ENCODE results near the gene NUDT3.

DNA sequence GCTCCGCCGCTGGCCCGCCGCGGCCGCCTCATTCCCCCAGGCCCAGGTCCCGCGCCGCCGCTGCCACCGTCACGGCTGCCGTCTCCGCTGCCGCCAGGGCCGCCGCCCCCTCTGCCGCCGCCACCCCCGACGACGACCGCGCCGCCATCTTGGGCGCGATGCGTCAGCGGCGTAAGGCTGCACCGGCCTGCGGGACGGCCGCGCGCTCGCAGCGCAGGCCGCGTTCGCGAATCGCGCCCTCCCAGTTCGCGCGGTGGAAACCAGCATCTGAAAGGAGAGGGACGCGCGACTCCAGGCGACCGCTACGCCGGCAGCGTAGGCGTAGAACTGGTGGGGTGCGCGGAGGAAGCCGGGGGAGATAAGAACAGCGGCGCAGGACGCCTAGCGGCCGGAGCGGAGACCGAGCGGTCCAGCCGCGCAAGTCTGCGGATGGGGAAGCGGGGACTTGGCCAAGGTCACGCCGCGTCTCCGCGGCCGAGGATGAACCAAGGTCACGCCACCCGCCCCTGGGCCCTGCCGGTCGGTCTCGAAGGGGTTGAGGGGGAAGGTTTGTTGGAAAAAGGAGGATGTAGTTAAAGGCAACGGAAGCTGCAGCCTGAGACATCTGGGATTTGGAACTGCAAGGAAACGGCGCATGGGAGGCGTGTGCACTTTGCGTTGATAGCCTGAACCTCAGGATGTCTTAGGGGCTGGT is at the start of gene NUDT3:
- no peak for TF ChIP-seq CEBPB (IDR thresholded peaks at IDR 0.05; ENCODE audit: low read depth)
- TF ChIP-seq EZH2 (IDR thresholded peaks at IDR 0.05), result no peak
- peak; percentile 68 for TF ChIP-seq POLR2A (IDR thresholded peaks at IDR 0.05; ENCODE audit: borderline replicate concordance, extremely low read depth, insufficient read depth, insufficient read length)
- TF ChIP-seq SIN3A (IDR thresholded peaks at IDR 0.05; ENCODE audit: low read depth), result peak; percentile 65; the same call in 1 of the 2 replicates
- peak; percentile 94 for TF ChIP-seq YY1 (IDR thresholded peaks at IDR 0.05; ENCODE audit: extremely low read depth, insufficient replicate concordance, low read depth, low read length)
- TF ChIP-seq, protein P1, sequence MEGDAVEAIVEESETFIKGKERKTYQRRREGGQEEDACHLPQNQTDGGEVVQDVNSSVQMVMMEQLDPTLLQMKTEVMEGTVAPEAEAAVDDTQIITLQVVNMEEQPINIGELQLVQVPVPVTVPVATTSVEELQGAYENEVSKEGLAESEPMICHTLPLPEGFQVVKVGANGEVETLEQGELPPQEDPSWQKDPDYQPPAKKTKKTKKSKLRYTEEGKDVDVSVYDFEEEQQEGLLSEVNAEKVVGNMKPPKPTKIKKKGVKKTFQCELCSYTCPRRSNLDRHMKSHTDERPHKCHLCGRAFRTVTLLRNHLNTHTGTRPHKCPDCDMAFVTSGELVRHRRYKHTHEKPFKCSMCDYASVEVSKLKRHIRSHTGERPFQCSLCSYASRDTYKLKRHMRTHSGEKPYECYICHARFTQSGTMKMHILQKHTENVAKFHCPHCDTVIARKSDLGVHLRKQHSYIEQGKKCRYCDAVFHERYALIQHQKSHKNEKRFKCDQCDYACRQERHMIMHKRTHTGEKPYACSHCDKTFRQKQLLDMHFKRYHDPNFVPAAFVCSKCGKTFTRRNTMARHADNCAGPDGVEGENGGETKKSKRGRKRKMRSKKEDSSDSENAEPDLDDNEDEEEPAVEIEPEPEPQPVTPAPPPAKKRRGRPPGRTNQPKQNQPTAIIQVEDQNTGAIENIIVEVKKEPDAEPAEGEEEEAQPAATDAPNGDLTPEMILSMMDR (IDR thresholded peaks at IDR 0.05 in 2 of 3, conservative IDR thresholded peaks at IDR 0.05 in 1 of 3; ENCODE audit: borderline replicate concordance in 1 of 3, insufficient read depth in 1 of 3, low read depth in 2 of 3, low read length in 2 of 3), result peak; percentile 58 to 74 (median 63); a peak in 5 of 6 replicates
- TF ChIP-seq POLR2AphosphoS5 (IDR thresholded peaks at IDR 0.05; ENCODE audit: low read depth, low read length), result peak; percentile 68
- peak; percentile 78 for TF ChIP-seq RAD21 (IDR thresholded peaks at IDR 0.05; ENCODE audit: low read depth)
- no peak for TF ChIP-seq ZNF274 (IDR thresholded peaks at IDR 0.05; ENCODE audit: low read depth, low read length)
- no peak for TF ChIP-seq JUND (IDR thresholded peaks at IDR 0.05)
- TF ChIP-seq EGR1 (IDR thresholded peaks at IDR 0.05; ENCODE audit: low read depth), result peak; percentile 88
- TF ChIP-seq, protein P2, sequence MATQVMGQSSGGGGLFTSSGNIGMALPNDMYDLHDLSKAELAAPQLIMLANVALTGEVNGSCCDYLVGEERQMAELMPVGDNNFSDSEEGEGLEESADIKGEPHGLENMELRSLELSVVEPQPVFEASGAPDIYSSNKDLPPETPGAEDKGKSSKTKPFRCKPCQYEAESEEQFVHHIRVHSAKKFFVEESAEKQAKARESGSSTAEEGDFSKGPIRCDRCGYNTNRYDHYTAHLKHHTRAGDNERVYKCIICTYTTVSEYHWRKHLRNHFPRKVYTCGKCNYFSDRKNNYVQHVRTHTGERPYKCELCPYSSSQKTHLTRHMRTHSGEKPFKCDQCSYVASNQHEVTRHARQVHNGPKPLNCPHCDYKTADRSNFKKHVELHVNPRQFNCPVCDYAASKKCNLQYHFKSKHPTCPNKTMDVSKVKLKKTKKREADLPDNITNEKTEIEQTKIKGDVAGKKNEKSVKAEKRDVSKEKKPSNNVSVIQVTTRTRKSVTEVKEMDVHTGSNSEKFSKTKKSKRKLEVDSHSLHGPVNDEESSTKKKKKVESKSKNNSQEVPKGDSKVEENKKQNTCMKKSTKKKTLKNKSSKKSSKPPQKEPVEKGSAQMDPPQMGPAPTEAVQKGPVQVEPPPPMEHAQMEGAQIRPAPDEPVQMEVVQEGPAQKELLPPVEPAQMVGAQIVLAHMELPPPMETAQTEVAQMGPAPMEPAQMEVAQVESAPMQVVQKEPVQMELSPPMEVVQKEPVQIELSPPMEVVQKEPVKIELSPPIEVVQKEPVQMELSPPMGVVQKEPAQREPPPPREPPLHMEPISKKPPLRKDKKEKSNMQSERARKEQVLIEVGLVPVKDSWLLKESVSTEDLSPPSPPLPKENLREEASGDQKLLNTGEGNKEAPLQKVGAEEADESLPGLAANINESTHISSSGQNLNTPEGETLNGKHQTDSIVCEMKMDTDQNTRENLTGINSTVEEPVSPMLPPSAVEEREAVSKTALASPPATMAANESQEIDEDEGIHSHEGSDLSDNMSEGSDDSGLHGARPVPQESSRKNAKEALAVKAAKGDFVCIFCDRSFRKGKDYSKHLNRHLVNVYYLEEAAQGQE (IDR thresholded peaks at IDR 0.05; ENCODE audit: low read depth), result no peak
- no peak for TF ChIP-seq EZH2phosphoT487 (IDR thresholded peaks at IDR 0.05; ENCODE audit: borderline replicate concordance)

Data from HCT116 (cell line).